Measurements from ENCODE around the gene AP5Z1. TPM values are rescaled to one million over a fixed set of nuclear protein-coding genes. Genes with fewer than 3 reads are reported as not detected.
A peak's percentile ranks its signal among the peaks of the same experiment; 100 is the strongest.

AP5Z1 gene
- total RNA-seq, 1 experiment from 2014 or later: 38.3 TPM

- Histone ChIP-seq H2AK5ac (ENCODE audit: insufficient read length, low read length) (no peak overlapping the region), H4K5ac (ENCODE audit: insufficient read length, low read depth, low read length) (no peak overlapping the region), H4K8ac (replicated peaks; ENCODE audit: insufficient read length, low read depth, low read length) (no peak overlapping the region), H2BK15ac (ENCODE audit: low read depth, low read length) (no peak overlapping the region), H3K79me1 (ENCODE audit: insufficient read depth, low read depth, low read length, poor library complexity, severe bottlenecking) (no peaks in the 10 kb centered on the region), H3K18ac (ENCODE audit: insufficient read length, low read depth, low read length) (no peak overlapping the region), H3K9me3 (ENCODE audit: control insufficient read depth, low read depth, low read length) (no peaks in the 10 kb centered on the region), H3K23me2 (ENCODE audit: insufficient read length, low read depth, low read length, poor library complexity, severe bottlenecking) (peaks cover 5% of the 10 kb centered on the region), H3K27ac (ENCODE audit: insufficient read length, low read depth, low read length) (no peak overlapping the region), H3K4ac (ENCODE audit: low read depth, low read length) (no peak overlapping the region), H3K56ac (ENCODE audit: insufficient read length, low read depth, low read length) (no peak overlapping the region), H3K14ac (ENCODE audit: insufficient read depth, low read length) (no peak overlapping the region), H3K27me3 (ENCODE audit: insufficient read depth, low read length) (no peaks in the 10 kb centered on the region), H2BK5ac (ENCODE audit: insufficient read length, low read length) (no peak overlapping the region), H2AFZ (ENCODE audit: low read length) (no peak overlapping the region), H3K23ac (ENCODE audit: insufficient read length, low read depth, low read length) (no peak overlapping the region), H2BK20ac (ENCODE audit: low read depth, low read length, poor library complexity, severe bottlenecking) (no peak overlapping the region), H3T11ph (ENCODE audit: low read length) (no peak overlapping the region), H3K79me2 (ENCODE audit: insufficient read depth, low read length) (no peaks in the 10 kb centered on the region), H2BK12ac (ENCODE audit: insufficient read length, low read depth, low read length) (no peak overlapping the region), H4K20me1 (ENCODE audit: control insufficient read depth, insufficient read depth, insufficient read length) (no peaks in the 10 kb centered on the region), H3K4me1 (ENCODE audit: insufficient read depth, low read length) (no peaks in the 10 kb centered on the region), H2BK120ac (ENCODE audit: low read depth, low read length, poor library complexity, severe bottlenecking) (no peak overlapping the region), H4K91ac (ENCODE audit: insufficient read length, low read depth, low read length) (no peak overlapping the region), H3K4me2 (ENCODE audit: insufficient read depth, insufficient read length, low read length) (no peak overlapping the region), H3K9ac (ENCODE audit: extremely low read depth, insufficient read length, low read length) (no peak overlapping the region)
- peak; percentile 91 for DNase-seq
- peak overlapping the region; percentile 34 to 58; a peak in 3 of 5 replicates for H3K4me3 Mint-ChIP-seq
- H3K9me3 Mint-ChIP-seq: peaks cover 0 to 3% of the 10 kb centered on the region in 2 experiments; a peak in 2 of 5 replicates
- peaks cover 4 to 21% (median 11%) of the 10 kb centered on the region in 3 experiments; a peak in 6 of 7 replicates for H3K36me3 Mint-ChIP-seq (ENCODE audit: insufficient read depth in 1 of 3, low read depth in 3 of 3)
- WGBS (ENCODE audit: extremely low coverage, insufficient read length, low lambda C conversion rate): no CpG with 5 or more reads among the region's 50 CpGs
- H3K27ac Mint-ChIP-seq: peak overlapping the region in 1 of 3 experiments; percentile 83; a peak in 1 of 7 replicates
- peaks cover 6 to 7% of the 10 kb centered on the region in 2 experiments; a peak in 3 of 4 replicates for H3K4me1 Mint-ChIP-seq
- H3K27me3 Mint-ChIP-seq (ENCODE audit: low read depth): no peaks in the 10 kb centered on the region
- peak; percentile 94 for TF ChIP-seq CTCF (conservative IDR thresholded peaks at IDR 0.05)
Measured at GRCh38 chr7:4791738-4792536, 16.5 kb downstream of the AP5Z1 start.

Data from H9 (cell line).